Neural cell (in vitro differentiated cells): Measurements from ENCODE around the gene SCNN1A. TPM values are rescaled to one million over a fixed set of nuclear protein-coding genes. Genes with fewer than 3 reads are reported as not detected.

Experiments used
- H2AFZ ChIP-seq: fragments of 200-600, 300-800 bp; sonication (generic), shearing (Covaris generic); 2 replicates; pipeline ENCODE4 v1.6.0; 2014; ENCODE audit warnings: low read depth, mild to moderate bottlenecking, antibody characterized with exemption, low read length, moderate library complexity
- H3F3A ChIP-seq: fragments of 200-600 bp; shearing (Covaris generic); 2 replicates; pipeline ENCODE4 v1.6.1; 2016; ENCODE audit warnings: mild to moderate bottlenecking, moderate library complexity, mixed read lengths, antibody characterized with exemption, low read length; ENCODE audit not compliant: insufficient read depth, poor library complexity, severe bottlenecking
- H3K27ac ChIP-seq: fragments of 200-600, 300-800 bp; sonication (generic), shearing (Covaris generic); 2 replicates; pipeline ENCODE4 v1.5.1; 2014; ENCODE audit warnings: mild to moderate bottlenecking, low read length, moderate library complexity
- H3K27me3 ChIP-seq: fragments of 300-800, 200-600 bp; sonication (generic), shearing (Covaris generic); 2 replicates; pipeline ENCODE4 v1.6.0; 2014; ENCODE audit warnings: mild to moderate bottlenecking, low read depth, low read length, moderate library complexity; ENCODE audit not compliant: insufficient read depth
- H3K36me3 ChIP-seq: fragments of 300-800, 200-600 bp; sonication (generic), shearing (Covaris generic); 2 replicates; pipeline ENCODE4 v1.5.1; 2014; ENCODE audit warnings: mild to moderate bottlenecking, antibody characterized with exemption, low read length, moderate library complexity; ENCODE audit not compliant: insufficient read depth
- H3K4me2 ChIP-seq: fragments of 300-800, 200-600 bp; sonication (generic), shearing (Covaris generic); 2 replicates; pipeline ENCODE4 v1.6.0; 2014; ENCODE audit warnings: mild to moderate bottlenecking, low read length
- H3K4me3 ChIP-seq: fragments of 300-800, 200-600 bp; sonication (generic), shearing (Covaris generic); 2 replicates; pipeline ENCODE4 v1.5.1; 2014; ENCODE audit warnings: mild to moderate bottlenecking, low read length, moderate library complexity
- H3K79me2 ChIP-seq: fragments of 200-600 bp; shearing (Covaris generic); replicated peaks from 2 replicates; pipeline ENCODE4 v1.6.0; 2014; ENCODE audit warnings: mild to moderate bottlenecking, low read length, moderate library complexity; ENCODE audit not compliant: insufficient read depth
- H3K9ac ChIP-seq: fragments of 300-800, 200-600 bp; sonication (generic), shearing (Covaris generic); 2 replicates; pipeline ENCODE4 v1.6.1; 2016; ENCODE audit warnings: mild to moderate bottlenecking, low read length, mixed read lengths
- H3K9me2 ChIP-seq: fragments of 200-600 bp; shearing (Covaris generic); 2 replicates; pipeline ENCODE4 v1.6.1; 2016; ENCODE audit warnings: mild to moderate bottlenecking, low read length, mixed read lengths; ENCODE audit not compliant: insufficient read depth
- H3K9me3 ChIP-seq: fragments of 200-600, 300-800 bp; sonication (generic), shearing (Covaris generic); 2 replicates; pipeline ENCODE4 v1.6.1; 2016; ENCODE audit warnings: mild to moderate bottlenecking, mixed run types, low read length, moderate library complexity, mixed read lengths
- H4K20me1 ChIP-seq: fragments of 200-600 bp; shearing (Covaris generic); 2 replicates; pipeline ENCODE4 v1.6.1; 2016; ENCODE audit warnings: mild to moderate bottlenecking, mixed run types; ENCODE audit not compliant: insufficient read depth
- EP300 ChIP-seq: fragments of 450-650 bp; conservative IDR thresholded peaks from 2 replicates; pipeline ENCODE4 v1.6.1; 2014; ENCODE audit warnings: antibody characterized with exemption, mild to moderate bottlenecking, moderate library complexity; ENCODE audit not compliant: poor library complexity, severe bottlenecking
- EZH2 ChIP-seq: fragments of 200-600, 300-800 bp; shearing (Covaris generic), sonication (generic); IDR thresholded peaks from 2 replicates; pipeline ENCODE4 v1.6.1; 2014; ENCODE audit warnings: antibody characterized with exemption, low read length, borderline replicate concordance, mild to moderate bottlenecking; ENCODE audit not compliant: insufficient read depth, poor library complexity, severe bottlenecking
- MXI1 ChIP-seq: fragments of 450-650 bp; conservative IDR thresholded peaks from 2 replicates; pipeline ENCODE4 v1.6.1; 2014; ENCODE audit warnings: antibody characterized with exemption, mild to moderate bottlenecking; ENCODE audit not compliant: poor library complexity, severe bottlenecking
- POLR2AphosphoS5 ChIP-seq: IDR thresholded peaks from 2 replicates; pipeline ENCODE4 v1.6.1; 2012
- RAD21 ChIP-seq: fragments of 450-650 bp; conservative IDR thresholded peaks from 2 replicates; pipeline ENCODE4 v1.6.1; 2014; ENCODE audit warnings: antibody characterized with exemption, mild to moderate bottlenecking, moderate library complexity
- SMC3 ChIP-seq: fragments of 450-650 bp; conservative IDR thresholded peaks from 2 replicates; pipeline ENCODE4 v1.6.1; 2014; ENCODE audit warnings: antibody characterized with exemption, mild to moderate bottlenecking, moderate library complexity; ENCODE audit not compliant: poor library complexity
- TAF1 ChIP-seq: IDR thresholded peaks from 2 replicates; pipeline ENCODE4 v1.6.1; 2012; ENCODE audit warnings: low read depth
- polyA plus RNA-seq: library from polyadenylated mRNA; depleted of rRNA; stranded (reverse); fragments of >200 nt; gene quantifications from 2 replicates; pipeline ENCODE4 v1.2.3, GENCODE V29; 2014
- TF ChIP-seq, protein P1 (sequence below): fragments of 450-650 bp; IDR thresholded peaks from 2 replicates; pipeline ENCODE4 v1.5.1; 2014; ENCODE audit warnings: antibody characterized with exemption, mild to moderate bottlenecking, moderate library complexity; ENCODE audit not compliant: poor library complexity, severe bottlenecking
- TF ChIP-seq, protein P2 (sequence below): IDR thresholded peaks from 2 replicates; pipeline ENCODE4 v1.6.1; 2012; ENCODE audit warnings: borderline replicate concordance

SCNN1A gene
- polyA plus RNA-seq, 1 donor from 2014 or later = not detected

GRCh38 chr12:6310771-6311610 is 64.4 kb downstream of the SCNN1A start:
- H3K9me3 ChIP-seq = no peaks in the 10 kb centered on the region
- no peak overlapping the region for H2AFZ ChIP-seq
- H3K27ac ChIP-seq = no peak overlapping the region
- no peaks in the 10 kb centered on the region for H3F3A ChIP-seq
- H3K4me3 ChIP-seq = peak overlapping the region; percentile 43
- H4K20me1 ChIP-seq = no peaks in the 10 kb centered on the region
- H3K79me2 ChIP-seq = no peaks in the 10 kb centered on the region
- no peaks in the 10 kb centered on the region for H3K36me3 ChIP-seq
- no peak overlapping the region for H3K4me2 ChIP-seq
- H3K9me2 ChIP-seq = no peaks in the 10 kb centered on the region
- no peak overlapping the region for H3K9ac ChIP-seq
- peaks cover 24% of the 10 kb centered on the region for H3K27me3 ChIP-seq
- TF ChIP-seq EP300 = no peak
- TF ChIP-seq, protein P1, sequence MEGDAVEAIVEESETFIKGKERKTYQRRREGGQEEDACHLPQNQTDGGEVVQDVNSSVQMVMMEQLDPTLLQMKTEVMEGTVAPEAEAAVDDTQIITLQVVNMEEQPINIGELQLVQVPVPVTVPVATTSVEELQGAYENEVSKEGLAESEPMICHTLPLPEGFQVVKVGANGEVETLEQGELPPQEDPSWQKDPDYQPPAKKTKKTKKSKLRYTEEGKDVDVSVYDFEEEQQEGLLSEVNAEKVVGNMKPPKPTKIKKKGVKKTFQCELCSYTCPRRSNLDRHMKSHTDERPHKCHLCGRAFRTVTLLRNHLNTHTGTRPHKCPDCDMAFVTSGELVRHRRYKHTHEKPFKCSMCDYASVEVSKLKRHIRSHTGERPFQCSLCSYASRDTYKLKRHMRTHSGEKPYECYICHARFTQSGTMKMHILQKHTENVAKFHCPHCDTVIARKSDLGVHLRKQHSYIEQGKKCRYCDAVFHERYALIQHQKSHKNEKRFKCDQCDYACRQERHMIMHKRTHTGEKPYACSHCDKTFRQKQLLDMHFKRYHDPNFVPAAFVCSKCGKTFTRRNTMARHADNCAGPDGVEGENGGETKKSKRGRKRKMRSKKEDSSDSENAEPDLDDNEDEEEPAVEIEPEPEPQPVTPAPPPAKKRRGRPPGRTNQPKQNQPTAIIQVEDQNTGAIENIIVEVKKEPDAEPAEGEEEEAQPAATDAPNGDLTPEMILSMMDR = no peak
- TF ChIP-seq, protein P2, sequence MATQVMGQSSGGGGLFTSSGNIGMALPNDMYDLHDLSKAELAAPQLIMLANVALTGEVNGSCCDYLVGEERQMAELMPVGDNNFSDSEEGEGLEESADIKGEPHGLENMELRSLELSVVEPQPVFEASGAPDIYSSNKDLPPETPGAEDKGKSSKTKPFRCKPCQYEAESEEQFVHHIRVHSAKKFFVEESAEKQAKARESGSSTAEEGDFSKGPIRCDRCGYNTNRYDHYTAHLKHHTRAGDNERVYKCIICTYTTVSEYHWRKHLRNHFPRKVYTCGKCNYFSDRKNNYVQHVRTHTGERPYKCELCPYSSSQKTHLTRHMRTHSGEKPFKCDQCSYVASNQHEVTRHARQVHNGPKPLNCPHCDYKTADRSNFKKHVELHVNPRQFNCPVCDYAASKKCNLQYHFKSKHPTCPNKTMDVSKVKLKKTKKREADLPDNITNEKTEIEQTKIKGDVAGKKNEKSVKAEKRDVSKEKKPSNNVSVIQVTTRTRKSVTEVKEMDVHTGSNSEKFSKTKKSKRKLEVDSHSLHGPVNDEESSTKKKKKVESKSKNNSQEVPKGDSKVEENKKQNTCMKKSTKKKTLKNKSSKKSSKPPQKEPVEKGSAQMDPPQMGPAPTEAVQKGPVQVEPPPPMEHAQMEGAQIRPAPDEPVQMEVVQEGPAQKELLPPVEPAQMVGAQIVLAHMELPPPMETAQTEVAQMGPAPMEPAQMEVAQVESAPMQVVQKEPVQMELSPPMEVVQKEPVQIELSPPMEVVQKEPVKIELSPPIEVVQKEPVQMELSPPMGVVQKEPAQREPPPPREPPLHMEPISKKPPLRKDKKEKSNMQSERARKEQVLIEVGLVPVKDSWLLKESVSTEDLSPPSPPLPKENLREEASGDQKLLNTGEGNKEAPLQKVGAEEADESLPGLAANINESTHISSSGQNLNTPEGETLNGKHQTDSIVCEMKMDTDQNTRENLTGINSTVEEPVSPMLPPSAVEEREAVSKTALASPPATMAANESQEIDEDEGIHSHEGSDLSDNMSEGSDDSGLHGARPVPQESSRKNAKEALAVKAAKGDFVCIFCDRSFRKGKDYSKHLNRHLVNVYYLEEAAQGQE = no peak
- TF ChIP-seq SMC3 = no peak
- TF ChIP-seq MXI1 = no peak
- no peak for TF ChIP-seq RAD21
- TF ChIP-seq EZH2 = no peak
- no peak for TF ChIP-seq POLR2AphosphoS5
- TF ChIP-seq TAF1 = no peak

GRCh38 chr12:6307529-6307928 is 67.8 kb downstream of the SCNN1A start:
- Histone ChIP-seq H3K4me3 (no peak overlapping the region), H3K4me2 (no peak overlapping the region), H3K36me3 (no peaks in the 10 kb centered on the region), H3K9ac (no peak overlapping the region), H2AFZ (no peak overlapping the region), H3K9me2 (no peaks in the 10 kb centered on the region), H3K9me3 (no peaks in the 10 kb centered on the region), H4K20me1 (no peaks in the 10 kb centered on the region), H3F3A (no peaks in the 10 kb centered on the region), H3K79me2 (no peaks in the 10 kb centered on the region), H3K27ac (no peak overlapping the region), H3K27me3 (peaks cover 24% of the 10 kb centered on the region)
- no peak for TF ChIP-seq EZH2
- TF ChIP-seq MXI1 = no peak
- TF ChIP-seq POLR2AphosphoS5 = no peak
- TF ChIP-seq SMC3 = no peak
- TF ChIP-seq, protein P2 = no peak
- no peak for TF ChIP-seq RAD21
- TF ChIP-seq, protein P1 = no peak
- no peak for TF ChIP-seq TAF1
- no peak for TF ChIP-seq EP300
